Measurements from ENCODE around the gene NUAK1.

NUAK1 gene

GRCh38 chr12:106082216-106083175, 56.3 kb downstream of the NUAK1 start:
- DNase-seq (ENCODE audit: low spot score) = no peak

DNA sequence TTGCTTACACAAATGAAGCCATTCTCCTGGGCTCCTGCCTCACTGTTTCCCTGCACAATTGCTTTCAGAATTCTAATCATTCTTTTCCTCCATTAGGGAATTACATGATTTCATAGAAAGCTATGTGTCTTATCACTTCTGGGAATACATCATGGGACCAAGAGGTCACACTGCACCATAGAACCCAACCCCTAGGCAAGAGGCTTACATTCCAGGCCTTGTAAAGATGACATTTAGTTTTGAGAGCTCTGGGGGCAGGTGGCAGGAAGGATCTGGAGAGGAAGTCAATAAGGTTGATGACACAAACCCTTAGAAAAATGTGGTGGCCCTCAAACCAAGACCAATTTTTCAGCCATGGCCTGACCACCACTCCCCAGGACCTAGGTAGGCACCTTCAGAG, 57.1 kb downstream of the NUAK1 start:
- no peak for DNase-seq (ENCODE audit: low spot score)

DNA sequence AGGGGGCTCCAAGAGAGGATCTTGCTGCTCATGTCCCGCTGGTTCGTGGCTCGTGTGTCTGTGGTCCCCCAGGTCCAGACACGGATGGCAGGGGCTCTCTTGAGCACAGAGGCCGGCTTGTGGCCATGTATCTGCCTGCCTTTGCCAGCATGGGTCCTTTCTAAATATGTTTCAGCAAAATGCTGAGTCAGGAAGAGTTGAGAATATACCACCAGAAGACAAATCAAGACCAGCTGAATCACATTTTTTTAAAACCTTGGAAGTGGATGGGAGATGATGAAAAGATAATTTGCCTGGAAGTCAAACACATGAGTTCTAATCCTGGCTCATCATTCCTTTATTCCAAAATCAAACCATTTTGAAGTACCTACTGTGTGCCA, 58.0 kb downstream of the NUAK1 start:
- no peak for DNase-seq (ENCODE audit: low spot score)

- DNase-seq (ENCODE audit: low spot score) = peak; percentile 84
Measured at GRCh38 chr12:106080041-106080790, 58.5 kb downstream of the NUAK1 start.

DNA sequence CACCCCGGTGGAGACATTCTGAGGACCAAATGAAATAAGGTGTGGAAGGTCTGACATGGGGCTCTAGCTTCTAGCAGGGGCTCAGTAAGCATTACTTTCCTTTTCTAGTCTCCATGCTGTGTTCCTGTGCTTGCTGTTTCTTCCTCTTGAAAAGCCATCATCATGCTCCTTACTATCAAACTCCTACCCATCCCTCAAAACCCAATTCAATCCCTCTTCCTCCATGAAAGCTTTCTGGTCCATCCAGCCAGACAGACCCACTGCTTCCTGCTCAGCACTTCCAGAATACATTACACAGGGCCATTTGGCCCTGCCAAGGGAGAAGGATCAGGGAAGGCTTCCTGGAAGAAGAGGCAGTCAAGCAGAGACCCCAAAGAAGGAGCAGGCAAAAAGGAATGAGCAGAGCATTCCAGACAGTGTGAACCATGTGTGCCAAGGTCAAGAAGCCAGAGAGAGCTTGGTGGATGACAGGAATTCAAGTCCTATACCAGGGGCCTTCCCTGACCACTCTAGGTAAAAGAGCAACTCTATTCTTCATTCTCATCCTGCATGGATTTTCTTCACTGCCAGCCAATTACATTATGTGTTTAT, 59.5 kb downstream of the NUAK1 start:
- no peak for DNase-seq (ENCODE audit: low spot score)

DNA sequence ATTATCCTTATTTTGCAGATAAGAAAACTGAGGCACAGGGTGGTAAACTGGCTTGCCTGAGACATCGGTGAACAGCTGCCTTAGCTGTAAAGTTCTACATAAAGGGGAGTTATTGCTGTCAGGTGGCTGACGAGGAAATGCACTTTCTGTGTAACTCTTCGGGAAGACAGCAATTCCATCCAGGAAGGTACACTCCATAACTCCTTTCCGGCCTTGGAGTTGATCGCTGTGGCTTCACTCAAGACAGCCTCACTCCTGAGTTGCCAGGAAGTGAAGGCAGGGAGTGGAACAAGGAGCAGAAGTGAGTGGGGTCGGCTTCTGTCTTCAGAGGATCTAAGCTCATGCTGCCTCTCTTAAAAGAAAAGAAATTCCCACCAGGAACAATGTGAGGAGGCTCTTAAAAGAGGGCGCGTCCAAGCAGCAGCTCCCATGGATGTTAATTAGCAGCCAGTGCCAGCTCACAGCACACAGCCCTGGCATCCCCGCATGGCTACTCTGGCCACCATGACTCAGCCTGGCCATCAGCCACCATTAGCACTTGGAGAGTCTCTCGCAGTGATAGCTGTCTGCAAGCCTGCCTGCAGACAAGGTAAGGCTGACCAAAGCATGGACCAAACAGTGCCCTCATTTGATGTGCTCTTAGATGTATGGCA, 60.3 kb downstream of the NUAK1 start:
- DNase-seq (ENCODE audit: low spot score) = peak; percentile 83

DNA sequence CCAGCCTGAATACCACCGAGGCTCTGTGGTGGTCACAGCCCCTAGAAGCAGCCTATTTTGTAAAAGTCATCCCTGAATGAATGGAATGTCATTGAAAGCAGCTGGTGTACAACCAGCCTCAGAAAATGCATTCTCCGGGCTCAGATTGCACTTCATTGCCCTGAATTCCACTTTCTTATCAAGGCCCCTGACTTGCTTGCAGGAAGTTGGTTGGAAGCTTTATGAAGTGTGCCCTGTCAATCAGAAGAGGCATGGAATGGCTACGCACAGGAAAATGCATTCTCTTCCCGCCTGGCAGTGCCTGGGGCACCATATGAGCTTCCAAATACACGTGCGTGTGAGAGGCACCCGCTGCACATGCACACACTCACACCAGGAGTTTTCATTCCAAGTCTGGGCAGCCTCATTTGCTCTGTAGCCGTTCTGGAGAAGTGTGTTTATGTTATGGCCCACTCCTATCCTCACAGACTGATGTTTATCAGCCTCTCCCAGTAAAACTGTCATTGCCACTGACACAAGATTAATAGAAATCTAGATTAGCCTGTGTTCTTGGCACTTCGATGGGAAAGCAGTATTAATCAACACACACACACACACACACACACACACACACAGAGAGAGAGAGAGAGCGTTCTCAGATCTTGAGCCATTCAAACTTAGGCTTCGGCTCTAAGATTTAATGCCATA, 63.9 kb downstream of the NUAK1 start:
- DNase-seq (ENCODE audit: low spot score) = no peak

GRCh38 chr12:106074361-106074705, 64.4 kb downstream of the NUAK1 start:
- DNase-seq (ENCODE audit: low spot score) = no peak

- no peak for DNase-seq (ENCODE audit: low spot score)
Measured at GRCh38 chr12:106073179-106073578, 65.6 kb downstream of the NUAK1 start.

DNA sequence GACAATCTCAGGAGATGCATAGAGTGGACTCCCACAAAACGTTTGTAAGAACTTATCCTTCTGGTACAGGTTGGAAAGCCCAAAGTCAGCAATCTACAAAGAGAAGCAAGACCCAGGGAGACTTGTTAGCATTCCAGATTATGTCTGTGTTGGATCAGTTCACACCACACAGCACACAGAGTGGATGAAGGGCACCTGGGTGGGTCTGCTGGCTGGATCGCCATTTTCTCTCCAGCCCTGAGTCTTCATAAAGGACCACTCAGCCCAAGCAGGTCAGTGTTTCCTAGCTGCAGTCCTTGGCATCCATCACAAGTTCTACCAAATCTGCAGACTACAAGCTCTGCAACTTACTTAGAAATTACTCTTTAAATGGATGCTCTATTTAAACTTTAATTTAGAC, 66.0 kb downstream of the NUAK1 start:
- DNase-seq (ENCODE audit: low spot score) = no peak

DNA sequence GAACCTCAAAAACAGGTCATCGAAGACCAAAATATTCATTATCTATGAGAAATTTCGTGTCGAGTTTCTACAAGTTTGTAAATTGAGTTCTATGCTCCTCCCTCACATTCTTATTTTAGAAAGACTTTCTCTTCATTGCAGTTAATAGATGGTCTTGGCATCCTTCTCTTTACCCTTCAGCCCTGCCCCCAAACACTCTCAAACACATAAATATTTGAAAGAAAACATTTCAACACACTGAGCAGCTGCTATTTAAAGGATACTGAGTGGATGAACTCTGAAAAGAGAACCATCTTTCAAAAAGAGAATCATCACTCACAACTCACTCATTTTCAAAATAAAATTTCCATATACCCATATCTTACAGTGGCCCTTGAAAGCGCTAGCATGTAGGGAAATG, 67.1 kb downstream of the NUAK1 start:
- DNase-seq (ENCODE audit: low spot score) = peak; percentile 42

GRCh38 chr12:106070611-106071010, 68.1 kb downstream of the NUAK1 start:
- DNase-seq (ENCODE audit: low spot score) = no peak

- no peak for DNase-seq (ENCODE audit: low spot score)
Measured at GRCh38 chr12:106070147-106070546, 68.6 kb downstream of the NUAK1 start.

GRCh38 chr12:106068296-106068695, 70.5 kb downstream of the NUAK1 start:
- no peak for DNase-seq (ENCODE audit: low spot score)

DNA sequence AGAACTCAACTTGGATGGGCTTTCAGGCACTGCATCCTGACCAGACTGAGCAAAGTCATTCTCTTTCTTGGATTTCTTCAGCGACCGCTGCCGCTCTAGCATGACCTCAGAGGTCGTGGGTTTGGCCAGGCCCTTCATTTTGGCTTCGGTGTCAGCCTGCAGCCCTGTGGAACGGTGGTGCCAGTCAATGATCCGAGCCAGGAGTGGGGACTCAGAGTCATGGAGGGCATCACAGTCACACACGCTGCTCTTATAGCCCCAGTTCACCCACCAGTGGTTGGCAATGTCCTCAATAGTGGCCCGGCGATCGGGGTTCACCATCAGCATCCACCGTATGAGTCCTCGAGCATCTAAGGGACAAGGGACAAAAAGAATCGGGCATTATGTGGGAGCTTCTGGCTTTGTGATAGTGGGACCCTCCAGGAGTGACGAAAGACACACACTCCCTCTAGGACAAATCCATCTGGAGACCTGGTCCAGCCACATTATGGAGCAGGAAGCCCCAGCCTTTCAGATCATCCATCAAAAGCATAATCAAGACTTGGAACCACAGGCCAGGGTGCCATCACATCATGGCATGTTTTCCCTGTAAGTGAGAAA, 71.0 kb downstream of the NUAK1 start:
- DNase-seq (ENCODE audit: low spot score) = no peak

DNA sequence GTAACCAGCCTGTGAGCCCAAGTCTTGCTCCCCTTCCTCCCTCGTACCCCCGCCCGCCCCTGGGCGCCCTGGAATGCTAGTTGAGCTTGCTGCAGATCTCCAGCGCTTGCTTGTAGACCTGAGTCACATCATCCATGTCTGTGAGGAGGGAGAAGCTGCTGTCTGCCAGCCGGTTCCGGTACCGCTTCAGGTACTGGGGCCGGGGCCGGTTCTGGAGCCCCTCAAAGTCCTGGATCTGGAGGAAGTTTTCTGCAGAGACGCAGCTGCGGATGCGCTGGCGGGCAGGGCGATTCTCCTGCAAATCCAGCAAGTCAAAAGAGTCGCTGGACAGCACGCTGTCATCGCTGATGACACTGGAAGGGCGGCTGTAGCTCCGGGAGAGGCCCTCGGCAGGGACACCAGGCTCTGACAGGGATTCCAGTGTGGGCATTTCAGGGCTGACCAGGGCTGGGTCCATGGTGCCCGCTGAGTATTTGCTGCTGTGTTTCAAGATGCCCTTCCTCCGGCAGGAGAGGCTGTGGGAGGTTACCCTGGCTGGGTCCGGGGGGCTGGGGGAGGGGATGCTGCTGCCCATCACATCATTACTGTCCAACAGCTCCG, 71.9 kb downstream of the NUAK1 start:
- no peak for DNase-seq (ENCODE audit: low spot score)

DNA sequence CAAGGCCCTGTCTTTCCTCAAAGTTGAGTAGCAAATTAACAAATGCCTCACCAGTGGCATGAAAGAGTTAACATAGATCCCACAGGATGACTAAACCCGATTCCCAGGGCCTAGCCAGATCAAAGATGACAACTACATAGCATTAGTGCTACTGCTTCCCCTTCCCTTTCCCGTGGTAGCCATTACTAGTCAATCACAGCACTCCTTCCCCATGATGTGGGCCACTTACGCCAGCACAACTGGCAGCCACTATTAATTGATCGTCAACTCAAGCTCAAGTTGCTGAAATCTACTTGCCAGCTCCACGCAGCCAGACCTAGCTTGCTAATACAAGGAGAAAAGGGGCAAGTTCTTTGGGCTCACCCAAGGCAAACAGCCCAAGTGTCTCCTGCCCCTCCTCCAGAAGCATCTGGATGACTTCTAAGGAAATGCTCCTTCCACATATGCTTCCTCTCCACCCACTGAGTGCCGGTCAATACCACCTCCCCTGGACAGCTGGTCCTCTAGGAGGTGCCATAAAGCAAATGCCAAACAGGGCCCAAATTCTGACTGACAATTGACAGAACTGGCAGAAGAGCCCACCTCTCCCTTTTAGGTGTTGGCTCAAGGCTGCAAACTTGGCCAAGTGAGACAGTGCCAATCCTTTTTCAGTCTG, 72.6 kb downstream of the NUAK1 start:
- no peak for DNase-seq (ENCODE audit: low spot score)

DNA sequence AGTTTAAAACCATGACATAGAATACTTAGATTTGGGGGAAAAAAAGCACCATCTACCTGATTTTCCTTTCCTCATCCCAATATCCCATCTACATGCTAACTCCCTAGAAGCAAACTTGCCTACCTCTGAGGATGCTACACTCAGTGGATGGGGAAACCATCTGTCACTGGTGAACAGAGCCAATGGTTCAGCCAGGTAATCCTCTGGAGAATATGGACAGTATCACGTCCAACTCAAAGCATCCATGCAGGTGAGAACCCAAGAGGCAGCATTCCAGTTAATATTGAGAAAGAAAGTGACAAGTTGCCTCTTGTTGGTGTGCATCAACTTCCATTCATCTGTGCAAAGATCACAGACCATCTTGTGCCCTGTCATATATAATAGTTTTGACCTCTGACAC, 73.2 kb downstream of the NUAK1 start:
- no peak for DNase-seq (ENCODE audit: low spot score)

DNA sequence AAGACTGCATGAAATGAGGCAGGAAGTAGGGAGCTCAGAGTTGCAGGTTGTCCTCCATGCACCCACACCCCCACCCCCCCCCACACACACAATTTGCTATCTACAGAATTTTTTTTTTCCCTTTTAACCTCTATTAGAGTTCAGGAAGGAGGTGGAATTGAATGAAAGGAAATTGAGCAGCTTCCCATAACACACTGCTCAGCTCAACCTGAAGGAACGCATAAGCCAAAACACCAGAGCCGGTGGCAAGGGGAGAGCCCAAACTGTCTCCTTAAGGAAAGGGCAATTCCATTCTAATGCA, 74.1 kb downstream of the NUAK1 start:
- DNase-seq (ENCODE audit: low spot score) = no peak

GRCh38 chr12:106063826-106064720, 74.7 kb downstream of the NUAK1 start:
- DNase-seq (ENCODE audit: low spot score) = no peak
